GM19035 (cell line): Measurements from ENCODE around the gene EXOC4.

Experiments
- ATAC-seq: cut with Tn5 transposase; IDR thresholded peaks from one replicate; pipeline ENCODE4 v1.9.1; 2021; ENCODE audit not compliant: unreplicated experiment

Gene EXOC4

DNA sequence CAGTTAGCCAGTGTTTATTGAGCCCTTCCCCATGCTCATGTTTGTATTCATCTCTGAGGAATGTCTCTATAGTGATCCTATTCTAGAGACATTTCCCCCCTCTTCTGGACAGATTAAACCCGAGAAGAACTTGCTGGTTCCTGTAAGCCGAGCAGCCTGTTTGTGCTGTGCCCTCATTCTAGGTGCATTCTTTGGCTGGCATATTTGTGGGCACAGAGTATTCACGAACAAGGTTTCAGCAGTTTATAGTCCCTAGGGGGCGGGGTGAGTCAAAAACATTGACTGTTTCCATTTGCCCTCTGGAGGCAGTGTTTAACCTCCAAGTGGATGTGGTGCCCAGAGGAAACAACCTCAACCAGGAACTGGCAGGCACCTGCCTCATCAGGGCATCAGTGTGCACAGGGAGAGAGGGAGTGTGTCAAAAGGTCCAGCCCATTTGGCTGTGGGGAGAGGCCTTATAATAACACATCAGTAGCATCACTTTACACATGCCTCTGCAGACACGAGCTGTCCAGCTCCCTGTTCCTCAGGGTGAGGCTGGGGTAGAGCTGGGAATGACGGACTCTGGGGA is 600.9 kb downstream of the EXOC4 start:
- ATAC-seq, result peak; percentile 71

DNA sequence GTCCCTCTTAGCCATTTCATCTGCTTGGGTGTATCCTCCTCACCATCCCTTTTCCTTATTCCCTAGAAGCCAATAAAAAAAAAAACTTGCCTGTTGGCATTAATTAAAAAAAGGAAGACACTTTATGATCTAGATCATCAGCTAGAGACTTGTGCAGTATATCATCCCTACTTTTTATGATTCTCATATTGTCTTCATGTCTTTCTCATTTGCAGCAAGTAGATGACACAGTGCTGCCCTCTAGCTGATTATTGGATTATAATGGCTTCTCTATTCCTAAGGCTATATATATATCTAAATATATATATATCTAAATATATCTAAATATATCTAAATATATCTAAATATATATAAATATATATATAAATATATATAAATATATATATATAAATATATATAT is 601.9 kb downstream of the EXOC4 start:
- no peak for ATAC-seq

- no peak for ATAC-seq
Measured at GRCh38 chr7:133857376-133858119, 604.7 kb downstream of the EXOC4 start.

GRCh38 chr7:133858311-133858710 is 605.4 kb downstream of the EXOC4 start:
- no peak for ATAC-seq

DNA sequence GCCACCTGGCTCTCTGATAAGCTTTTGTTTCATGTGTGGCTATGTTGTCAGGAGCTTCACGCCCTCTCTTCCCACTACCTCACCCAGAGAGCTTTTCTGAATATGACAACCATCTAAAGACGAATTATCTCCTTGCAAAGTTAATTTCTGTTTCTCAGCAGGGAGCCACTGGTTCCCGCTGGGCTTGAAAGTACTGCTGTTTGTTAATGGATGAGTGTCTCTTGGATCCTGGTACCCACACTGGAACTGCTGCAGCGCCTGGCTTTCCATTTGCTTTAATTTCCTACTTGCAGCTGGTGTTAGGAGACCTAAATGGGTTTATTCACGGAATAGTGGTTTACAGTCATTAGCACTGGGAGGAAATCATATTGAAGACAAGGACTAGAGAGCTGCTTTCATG is 606.4 kb downstream of the EXOC4 start:
- ATAC-seq, result no peak

- ATAC-seq, result no peak
Measured at GRCh38 chr7:133859871-133860450, 607.1 kb downstream of the EXOC4 start.

DNA sequence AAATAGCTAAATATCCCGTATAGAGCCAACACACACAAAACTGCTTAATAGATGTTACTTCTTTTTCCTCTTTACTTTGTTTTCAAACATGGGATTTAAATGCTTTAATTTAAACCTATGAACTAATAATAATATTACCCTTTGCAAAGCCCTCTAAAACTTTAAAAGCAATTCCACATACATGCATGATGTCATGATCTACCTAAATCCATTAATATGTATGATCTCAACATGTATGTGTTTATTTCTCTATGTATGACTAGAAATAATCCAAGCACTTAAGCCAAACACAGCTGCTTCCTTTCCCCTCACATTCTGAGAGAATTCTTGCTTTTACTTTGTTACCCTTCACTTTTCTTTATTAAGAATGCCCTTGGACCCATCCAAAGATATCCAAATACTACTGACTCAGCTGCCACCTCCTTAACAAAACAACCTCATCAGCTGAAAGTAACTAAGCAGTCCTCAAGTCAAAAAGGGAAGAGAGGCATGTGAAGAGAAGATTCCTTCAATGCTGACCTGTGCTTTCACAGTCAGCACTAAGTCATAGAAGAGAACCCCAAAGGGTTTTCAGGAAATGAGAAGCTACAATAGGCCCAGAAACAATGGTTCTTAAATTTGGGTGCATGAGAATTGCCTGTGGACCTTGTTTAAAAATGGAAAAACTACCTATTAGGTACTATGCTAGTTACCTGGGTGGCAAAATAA is 607.9 kb downstream of the EXOC4 start:
- ATAC-seq, result no peak

- no peak for ATAC-seq
Measured at GRCh38 chr7:133861876-133862275, 609.0 kb downstream of the EXOC4 start.

- ATAC-seq, result no peak
Measured at GRCh38 chr7:133863362-133864061, 610.6 kb downstream of the EXOC4 start.

- ATAC-seq, result no peak
Measured at GRCh38 chr7:133869556-133869955, 616.7 kb downstream of the EXOC4 start.

DNA sequence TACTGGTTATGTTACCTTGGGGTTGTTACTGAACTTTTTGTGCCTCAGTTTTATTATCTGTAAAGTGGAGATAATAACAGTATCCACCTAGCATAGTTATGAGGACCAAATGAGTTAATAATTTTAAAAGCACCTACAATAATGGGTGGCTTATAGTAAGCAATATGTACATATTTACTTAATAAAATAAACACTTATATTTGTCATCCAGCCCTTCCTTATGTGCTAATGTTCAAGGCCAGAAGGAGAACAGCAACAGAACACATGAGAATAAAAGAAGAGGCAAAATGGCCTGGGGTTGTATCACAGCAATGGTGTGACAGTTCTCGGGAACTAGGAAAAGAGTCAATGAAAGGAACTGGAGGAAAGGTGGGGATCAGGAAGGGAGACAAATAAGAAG is 618.9 kb downstream of the EXOC4 start:
- no peak for ATAC-seq

GRCh38 chr7:133873187-133873586 is 620.3 kb downstream of the EXOC4 start:
- ATAC-seq, result no peak

GRCh38 chr7:133873631-133874030 is 620.8 kb downstream of the EXOC4 start:
- ATAC-seq, result no peak

GRCh38 chr7:133883591-133883990 is 630.7 kb downstream of the EXOC4 start:
- no peak for ATAC-seq

- no peak for ATAC-seq
Measured at GRCh38 chr7:133885213-133885612, 632.3 kb downstream of the EXOC4 start.

DNA sequence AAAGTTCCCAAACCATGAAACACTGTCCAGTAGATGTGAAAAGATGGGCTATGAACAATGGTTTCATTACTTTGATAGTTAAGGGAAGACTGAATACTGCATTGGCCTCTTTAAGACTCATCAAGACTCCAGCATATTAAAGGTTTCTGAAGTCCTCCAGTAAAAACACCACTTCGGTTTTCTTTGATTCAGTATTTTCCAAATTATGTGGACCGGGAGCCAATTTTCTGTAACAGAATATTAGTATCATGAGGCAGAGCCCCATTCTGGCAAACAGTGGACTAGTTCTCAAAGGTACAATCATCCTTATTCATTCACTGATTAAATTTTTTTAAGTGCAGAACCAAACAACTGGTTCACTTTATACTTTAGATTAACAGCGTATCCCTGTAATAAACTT is 633.2 kb downstream of the EXOC4 start:
- no peak for ATAC-seq

DNA sequence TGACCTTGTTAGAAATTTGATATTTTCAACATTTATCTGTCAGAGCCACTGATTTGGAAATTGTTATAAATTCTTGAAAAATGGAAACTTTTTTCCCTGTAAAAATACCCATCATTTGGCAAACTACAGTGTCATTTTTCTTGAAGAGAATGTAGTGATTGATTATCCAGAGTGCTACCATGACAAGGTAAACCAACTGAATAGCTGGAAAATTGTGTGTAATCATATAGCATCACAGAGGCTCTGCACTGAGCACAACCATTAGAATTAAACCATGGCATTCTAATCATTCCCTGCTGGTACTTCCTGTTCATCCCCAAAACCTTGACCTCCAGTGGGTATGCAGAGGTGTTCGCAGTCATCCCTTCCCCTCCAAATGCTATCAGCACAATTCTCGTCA is 633.9 kb downstream of the EXOC4 start:
- no peak for ATAC-seq

- ATAC-seq, result no peak
Measured at GRCh38 chr7:133887459-133887858, 634.6 kb downstream of the EXOC4 start.

DNA sequence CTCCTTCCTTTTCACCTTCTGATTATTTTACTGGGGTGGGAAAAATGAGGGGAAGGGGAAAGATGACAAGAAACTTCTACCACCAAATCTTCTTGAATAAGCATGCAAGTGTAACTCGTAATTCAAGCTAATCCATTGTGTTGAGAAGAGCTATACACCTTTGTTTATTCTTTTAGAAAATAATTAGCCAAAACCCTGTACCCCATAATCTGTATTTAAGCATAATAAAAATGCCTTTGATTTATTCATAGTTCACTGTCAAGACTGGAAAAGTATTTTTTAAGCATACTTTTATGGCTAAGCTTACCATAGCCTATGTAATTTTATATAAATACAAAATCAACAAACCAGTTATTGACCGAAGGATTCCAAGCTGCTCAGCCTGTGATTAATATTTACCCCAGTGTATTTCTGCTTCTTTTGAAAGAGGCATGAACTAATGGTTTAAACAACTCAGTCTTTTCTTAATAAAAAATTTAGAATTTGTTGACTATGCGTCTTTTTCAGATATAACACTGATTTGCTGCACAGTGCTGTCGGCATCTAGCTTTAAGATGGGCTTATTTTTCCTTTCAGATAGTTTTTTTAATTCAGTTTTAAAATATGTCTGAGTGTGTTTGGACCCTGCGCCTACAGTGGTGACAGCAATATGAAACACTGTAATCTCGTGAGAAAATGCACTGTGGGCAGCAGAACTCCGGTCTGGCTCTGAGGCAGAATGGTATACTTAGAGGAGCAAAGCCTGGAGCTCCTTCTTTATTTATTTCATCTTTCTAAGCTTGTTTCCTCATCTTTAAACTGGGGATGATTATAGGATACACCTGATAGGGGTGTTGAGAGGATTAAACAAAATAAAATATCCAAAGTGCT is 635.4 kb downstream of the EXOC4 start:
- no peak for ATAC-seq

DNA sequence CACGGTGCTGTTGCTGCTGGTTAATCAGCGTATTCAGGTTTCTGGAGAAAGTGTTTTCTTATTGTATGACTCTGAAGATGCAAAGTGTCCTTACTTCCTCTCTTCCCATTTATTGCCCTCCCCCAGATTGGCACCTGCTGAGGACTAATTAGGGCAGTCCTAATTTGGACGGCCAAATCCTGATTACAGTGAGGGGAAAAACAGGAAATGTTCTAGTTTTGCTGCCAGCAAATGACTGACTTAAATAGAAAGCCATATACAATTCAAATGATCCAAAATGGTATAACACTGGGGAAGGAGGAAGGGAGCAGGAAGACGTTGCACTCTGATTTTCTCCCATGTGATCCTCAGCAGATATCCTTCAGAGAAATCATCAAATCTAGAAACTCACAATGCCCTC is 651.9 kb downstream of the EXOC4 start:
- ATAC-seq, result no peak
